Fibroblast of gingiva (primary cell): Measurements from ENCODE around the gene ARX.

Experiments used
- DNase-seq: peaks from one replicate; pipeline ENCODE4 v3.0.0-alpha.2; 2011; ENCODE audit warnings: low read depth

ARX gene

DNA sequence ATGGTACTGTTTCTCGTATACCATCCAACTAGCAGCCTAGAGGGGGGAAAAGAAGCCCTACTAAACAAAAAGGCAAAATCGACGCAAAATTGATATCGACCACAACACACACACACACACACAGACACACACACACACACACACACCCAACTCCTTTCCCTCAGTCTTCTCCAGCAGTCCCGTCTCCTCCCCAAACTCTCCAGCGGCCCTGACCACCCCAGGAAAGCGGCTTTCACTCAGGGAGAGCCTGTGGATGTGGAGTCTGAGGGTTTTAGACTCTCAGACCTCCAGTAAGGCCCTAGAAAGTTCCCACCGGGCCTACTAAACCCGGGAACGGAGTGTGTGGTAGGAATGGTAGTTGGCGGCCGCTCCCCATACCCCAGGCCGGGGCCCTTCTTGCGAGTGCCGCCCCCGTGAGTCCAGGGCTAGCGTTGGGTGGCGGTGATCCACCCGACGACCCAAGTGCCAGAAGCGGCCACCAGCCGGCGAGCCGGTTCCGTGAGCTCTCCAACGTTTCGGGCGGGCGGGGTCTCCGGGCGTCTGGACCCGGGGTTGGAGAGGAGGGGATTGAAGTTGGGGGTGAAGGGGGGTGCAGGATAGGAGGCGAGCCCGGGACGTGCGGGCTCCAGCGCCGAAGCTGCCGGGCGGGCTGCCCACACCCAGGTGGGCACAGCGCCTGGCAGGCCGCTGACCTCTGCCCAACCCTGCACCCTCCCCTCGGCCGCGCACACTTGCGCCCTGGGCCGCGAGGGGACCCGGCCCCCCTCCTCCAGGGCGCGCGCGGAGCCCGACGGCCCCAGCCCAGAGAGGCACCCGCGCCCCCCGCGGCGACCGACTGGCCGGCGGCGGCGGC lies 13.7 kb downstream of the ARX start:
- no peak for DNase-seq

DNA sequence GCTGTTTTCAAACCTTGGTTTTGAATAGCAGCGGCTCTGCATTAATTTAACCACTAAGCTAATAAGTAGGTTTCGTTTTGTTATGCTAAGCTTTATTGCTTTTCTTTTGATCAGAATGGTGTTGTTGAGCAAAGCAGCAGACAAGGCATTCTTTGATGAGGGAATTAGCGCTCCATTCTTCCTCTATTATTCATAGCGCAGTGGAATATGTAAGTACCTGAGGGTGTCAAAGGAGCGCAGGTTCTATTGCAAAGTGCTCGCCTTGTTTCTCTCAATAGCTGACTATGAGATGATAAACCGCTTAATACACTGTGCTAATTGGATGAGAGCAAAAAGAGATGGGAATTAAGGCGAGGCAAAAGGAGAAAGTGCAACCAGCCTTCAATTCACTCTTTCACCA lies 16.3 kb downstream of the ARX start:
- DNase-seq = no peak

- no peak for DNase-seq
Measured at GRCh38 chrX:24996096-24996709, 19.6 kb downstream of the ARX start.

DNA sequence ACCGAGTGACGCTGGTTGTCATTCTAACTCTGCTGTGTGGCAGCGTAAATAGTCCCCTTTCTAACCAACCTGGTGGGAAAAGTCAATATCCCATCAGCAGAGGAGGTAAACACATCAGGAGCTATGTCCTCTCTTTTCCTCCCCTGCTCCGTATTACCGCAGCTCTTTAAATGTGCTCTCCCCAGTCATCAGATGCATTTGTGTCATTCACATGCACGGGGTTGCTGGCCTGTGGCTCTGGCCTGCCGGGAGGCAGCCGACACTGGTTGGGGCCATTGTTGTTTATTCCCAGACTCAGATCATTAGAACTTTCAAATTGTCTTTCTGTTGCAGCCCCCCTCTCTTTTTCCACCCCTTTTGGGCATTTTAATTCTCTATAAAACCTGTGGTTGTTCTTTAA lies 21.9 kb downstream of the ARX start:
- DNase-seq = no peak

GRCh38 chrX:24990535-24990934 lies 25.2 kb downstream of the ARX start:
- no peak for DNase-seq

DNA sequence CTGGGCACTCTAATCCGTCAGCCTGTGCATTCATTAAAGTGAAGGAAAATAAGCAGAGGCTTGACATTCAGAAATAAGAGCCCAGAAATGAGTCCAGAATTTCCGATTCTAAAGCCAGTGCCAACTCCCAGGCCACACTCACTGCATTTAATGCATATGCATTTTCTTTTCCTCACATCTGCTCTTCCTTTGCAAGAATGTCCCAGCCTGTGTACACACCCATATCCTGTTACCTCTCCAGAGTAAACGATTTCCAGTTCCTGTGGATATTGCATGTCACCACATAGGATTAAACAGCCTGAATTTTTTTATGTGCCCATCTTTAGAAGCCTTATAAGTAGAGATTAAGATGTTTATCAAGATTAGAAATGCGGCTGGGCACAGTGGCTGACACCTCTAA lies 27.5 kb downstream of the ARX start:
- DNase-seq = peak; percentile 29

GRCh38 chrX:24987731-24988130 lies 28.0 kb downstream of the ARX start:
- DNase-seq = no peak

DNA sequence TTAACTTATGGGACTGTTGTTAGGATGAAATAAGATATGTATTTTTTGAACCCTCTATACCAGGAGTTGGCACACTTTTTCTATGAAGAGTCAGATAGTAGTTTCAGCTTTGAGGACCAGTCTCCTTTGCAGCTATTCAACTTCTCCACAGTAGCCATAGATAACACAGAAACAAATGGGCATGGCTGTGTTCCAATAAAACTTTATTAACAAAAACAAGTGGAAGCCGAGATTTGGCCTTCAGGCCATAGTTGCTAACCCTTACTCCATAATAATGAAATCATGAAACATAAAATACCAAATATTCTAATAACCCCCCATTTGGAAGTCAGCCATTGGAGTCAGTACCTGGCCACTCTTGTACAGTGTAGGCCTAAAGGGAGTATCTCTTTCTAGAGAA lies 30.6 kb downstream of the ARX start:
- DNase-seq = no peak

GRCh38 chrX:24983931-24984330 lies 31.8 kb downstream of the ARX start:
- DNase-seq = no peak

GRCh38 chrX:24982306-24982965 lies 33.3 kb downstream of the ARX start:
- DNase-seq = no peak

- DNase-seq = no peak
Measured at GRCh38 chrX:24981030-24981429, 34.7 kb downstream of the ARX start.

GRCh38 chrX:24979081-24979480 lies 36.7 kb downstream of the ARX start:
- no peak for DNase-seq

GRCh38 chrX:24969812-24970211 lies 46.0 kb downstream of the ARX start:
- no peak for DNase-seq

- no peak for DNase-seq
Measured at GRCh38 chrX:24965372-24965771, 50.4 kb downstream of the ARX start.

DNA sequence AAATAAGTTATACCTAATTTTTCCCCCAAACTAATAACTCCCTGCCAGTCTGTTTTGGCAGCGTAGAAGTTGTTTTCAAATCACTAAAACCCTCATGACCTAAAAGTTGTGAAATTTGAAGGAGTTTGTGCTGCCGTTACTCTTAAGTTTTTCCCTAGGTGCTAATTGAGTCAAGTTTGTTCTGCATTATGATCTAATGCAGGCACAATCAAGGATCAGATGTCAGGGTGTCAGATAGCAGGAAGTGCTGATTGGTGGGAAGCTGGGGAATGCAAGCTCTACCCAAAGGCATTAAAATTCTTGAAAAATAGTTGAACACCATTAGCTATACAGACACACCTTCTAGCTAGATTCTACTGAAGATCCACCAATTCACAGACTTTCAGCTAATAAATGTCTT lies 51.9 kb downstream of the ARX start:
- DNase-seq = no peak

DNA sequence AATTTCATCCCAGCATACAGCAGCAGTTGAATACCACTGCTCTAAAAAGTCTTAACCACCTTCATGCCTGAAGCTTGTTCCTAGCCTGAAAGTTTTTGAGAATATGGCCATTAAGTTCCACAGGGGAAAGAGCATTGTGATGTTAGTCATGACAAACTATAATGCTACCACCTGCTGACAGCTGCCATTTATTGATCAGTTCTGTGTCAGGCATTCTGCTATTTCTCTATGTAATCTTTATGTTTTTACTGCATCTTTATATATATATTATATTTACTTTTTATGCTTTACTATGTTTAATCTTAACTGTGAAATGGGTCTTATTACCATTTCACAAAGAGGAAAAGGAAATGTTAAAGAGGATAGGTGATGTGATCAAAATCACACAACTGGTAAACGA lies 54.0 kb downstream of the ARX start:
- no peak for DNase-seq

DNA sequence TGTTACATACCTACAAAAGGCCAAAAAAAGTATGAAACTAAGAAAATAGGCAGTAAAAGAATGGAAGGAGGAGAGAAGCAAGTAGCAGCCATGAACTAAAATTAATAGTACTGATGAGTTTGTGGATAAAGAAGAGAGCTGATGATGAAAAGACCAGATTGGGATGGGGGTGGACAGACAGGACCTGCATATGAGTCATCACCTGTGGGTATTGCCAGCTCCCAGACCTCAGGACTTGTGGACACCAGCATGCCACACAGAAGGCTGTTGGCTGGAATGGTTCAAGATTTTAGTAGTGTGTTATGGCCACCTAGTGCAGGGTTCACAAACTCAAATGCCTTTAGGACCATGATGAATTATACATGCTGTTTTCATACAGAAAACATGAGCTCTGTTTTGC lies 58.9 kb downstream of the ARX start:
- DNase-seq = peak; percentile 1

GRCh38 chrX:24955372-24955930 lies 60.3 kb downstream of the ARX start:
- DNase-seq = no peak

DNA sequence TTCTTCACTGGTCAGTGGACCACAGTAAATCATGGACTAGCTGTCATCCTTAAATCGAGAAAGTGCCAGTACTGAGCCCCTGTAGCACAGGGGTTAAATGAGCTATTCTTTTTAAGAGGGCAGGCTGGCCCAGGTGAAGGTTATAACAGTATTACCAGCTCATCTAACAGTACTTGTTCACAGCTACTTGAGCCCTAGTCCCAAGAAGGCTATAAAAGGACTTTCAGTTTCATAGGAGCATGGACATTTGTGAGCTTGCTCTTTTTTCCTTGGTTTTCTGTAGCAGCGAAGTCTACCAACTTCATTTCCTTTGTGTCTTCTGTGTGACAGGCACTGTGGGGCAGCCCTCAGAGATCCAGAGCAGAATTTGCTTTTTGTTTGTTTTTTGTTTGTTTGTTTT lies 61.0 kb downstream of the ARX start:
- DNase-seq = no peak
